OCI-LY3 (cell line): ENCODE data around the gene COX15.

Experiments
- EZH2phosphoT487 ChIP-seq: fragments of 200-600 bp; shearing (Covaris generic); IDR thresholded peaks from 2 replicates; pipeline ENCODE4 v1.6.1; 2018; ENCODE audit warnings: antibody characterized with exemption, mixed run types, low read depth
- TF ChIP-seq, protein P1 (sequence below): fragments of 200-600, 300-600 bp; sonication (generic); IDR thresholded peaks from 2 replicates; pipeline ENCODE4 v1.5.1; 2014; ENCODE audit warnings: antibody characterized with exemption, low read length, low read depth

DNA sequence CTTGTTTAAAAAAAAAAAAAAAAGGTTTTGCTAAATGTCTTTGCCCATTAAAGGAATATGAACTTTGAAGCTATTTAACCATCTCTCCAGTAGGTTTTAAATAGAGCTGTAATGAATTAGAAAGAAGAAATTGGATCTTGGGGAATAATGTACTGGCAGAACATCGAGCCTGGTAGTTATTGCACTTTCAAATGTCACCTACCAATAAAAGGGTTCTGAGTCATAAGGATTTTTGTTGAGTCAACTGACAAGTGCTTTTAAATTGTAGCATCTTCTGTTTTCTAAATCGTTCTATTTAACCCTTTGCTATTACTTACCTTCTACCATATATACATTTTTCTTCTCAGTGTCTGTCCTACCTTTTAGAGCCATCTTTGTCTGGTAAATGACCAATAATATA, 10.8 kb upstream of the COX15 start:
- TF ChIP-seq, protein P1, sequence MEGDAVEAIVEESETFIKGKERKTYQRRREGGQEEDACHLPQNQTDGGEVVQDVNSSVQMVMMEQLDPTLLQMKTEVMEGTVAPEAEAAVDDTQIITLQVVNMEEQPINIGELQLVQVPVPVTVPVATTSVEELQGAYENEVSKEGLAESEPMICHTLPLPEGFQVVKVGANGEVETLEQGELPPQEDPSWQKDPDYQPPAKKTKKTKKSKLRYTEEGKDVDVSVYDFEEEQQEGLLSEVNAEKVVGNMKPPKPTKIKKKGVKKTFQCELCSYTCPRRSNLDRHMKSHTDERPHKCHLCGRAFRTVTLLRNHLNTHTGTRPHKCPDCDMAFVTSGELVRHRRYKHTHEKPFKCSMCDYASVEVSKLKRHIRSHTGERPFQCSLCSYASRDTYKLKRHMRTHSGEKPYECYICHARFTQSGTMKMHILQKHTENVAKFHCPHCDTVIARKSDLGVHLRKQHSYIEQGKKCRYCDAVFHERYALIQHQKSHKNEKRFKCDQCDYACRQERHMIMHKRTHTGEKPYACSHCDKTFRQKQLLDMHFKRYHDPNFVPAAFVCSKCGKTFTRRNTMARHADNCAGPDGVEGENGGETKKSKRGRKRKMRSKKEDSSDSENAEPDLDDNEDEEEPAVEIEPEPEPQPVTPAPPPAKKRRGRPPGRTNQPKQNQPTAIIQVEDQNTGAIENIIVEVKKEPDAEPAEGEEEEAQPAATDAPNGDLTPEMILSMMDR = no peak
- no peak for TF ChIP-seq EZH2phosphoT487
